Measurements from ENCODE around the gene PDIK1L. TPM values are rescaled to one million over a fixed set of nuclear protein-coding genes. Genes with fewer than 3 reads are reported as not detected.

Gene PDIK1L
- total RNA-seq, 2 donors from 2014 or later, result 10.5 TPM

DNA sequence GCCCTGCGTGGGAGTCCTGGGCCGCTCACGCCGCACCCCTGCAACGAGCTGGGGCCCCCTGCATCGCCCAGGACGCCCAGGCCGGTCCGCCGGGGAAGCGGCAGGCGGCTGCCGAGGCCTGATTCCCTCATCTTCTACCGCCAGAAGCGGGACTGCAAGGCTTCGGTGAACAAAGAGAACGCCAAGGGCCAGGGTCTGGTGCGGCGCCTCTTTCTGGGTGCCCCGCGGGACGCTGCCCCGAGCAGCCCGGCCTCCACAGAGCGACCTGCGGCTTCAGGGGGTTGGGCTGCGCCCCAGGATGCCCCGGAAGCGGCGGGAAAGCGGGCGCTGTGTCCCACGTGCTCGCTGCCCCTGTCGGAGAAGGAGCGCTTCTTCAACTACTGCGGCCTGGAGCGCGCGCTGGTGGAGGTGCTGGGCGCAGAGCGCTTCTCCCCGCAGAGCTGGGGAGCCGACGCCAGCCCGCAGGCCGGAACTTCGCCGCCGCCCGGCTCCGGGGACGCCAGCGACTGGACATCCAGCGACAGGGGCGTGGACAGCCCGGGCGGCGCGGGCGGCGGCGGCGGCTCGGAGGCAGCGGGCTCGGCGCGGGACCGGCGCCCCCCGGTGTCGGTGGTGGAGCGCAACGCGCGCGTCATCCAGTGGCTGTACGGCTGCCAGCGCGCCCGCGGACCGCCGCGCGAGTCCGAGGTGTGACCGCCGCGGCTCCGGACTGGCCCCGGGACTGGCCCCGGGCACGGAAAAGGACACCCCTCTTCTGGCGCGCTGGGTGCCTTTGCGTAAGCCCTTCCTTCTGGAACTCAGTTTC, 50.0 kb downstream of the PDIK1L start:
- peaks cover 4% of the 10 kb centered on the region for H3K4me1 ChIP-seq (replicated peaks)
- H3K36me3 ChIP-seq, result no peaks in the 10 kb centered on the region
- intact Hi-C loops (cut with DNase I), result loop anchor here (5.0 kb wide), 1 partner anchor 59 kb away; no protein-coding TSS in a partner anchor
- H3K27ac ChIP-seq, result no peak overlapping the region
- H3K27me3 ChIP-seq (replicated peaks; ENCODE audit: insufficient read depth), result no peaks in the 10 kb centered on the region
- 2% methylated on average over 82 of the region's 98 CpGs for WGBS
- TF ChIP-seq POLR2A (IDR thresholded peaks at IDR 0.05) (no peak), CTCF (IDR thresholded peaks at IDR 0.05) (peak in 1 of 4 experiments; percentile 49)
- H3K9me3 ChIP-seq, result no peaks in the 10 kb centered on the region
- no peak for DNase-seq (ENCODE audit: low spot score)
- peak overlapping the region; percentile 24 to 45 for H3K4me3 ChIP-seq

DNA sequence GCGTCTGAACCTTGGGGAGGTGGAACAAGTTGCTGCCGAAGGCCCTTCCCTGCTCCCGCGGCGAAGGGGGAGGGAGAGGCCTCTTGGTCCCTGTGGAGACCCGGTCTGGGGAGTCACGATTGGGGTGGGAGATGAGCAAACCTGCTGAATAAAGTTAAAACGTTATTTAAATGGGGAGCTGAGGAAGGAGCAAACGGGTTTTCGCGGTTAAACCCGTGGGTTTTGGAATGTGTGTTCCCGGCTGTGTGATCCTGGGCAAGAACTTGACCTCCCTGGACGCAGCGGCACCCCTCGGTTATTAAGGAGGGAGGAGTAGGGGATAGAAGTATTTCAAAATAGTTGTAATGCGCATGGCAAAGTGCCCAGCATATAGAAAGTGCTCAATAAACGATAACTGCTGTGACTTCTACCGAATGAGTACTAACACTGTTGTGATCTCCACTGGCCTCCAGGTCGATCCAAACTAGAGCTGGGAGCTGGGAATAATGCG, 50.6 kb downstream of the PDIK1L start:
- H3K4me3 ChIP-seq, result peak overlapping the region; percentile 24 to 45
- DNase-seq (ENCODE audit: low spot score), result no peak
- no peaks in the 10 kb centered on the region for H3K36me3 ChIP-seq
- H3K27ac ChIP-seq, result no peak overlapping the region
- peaks cover 4% of the 10 kb centered on the region for H3K4me1 ChIP-seq (replicated peaks)
- H3K27me3 ChIP-seq (replicated peaks; ENCODE audit: insufficient read depth), result no peaks in the 10 kb centered on the region
- H3K9me3 ChIP-seq, result no peaks in the 10 kb centered on the region
- intact Hi-C loops (cut with DNase I), result loop anchor here (5.0 kb wide), 1 partner anchor 60 kb away; no protein-coding TSS in a partner anchor
- WGBS, result 36% methylated on average over 21 of the region's 21 CpGs
- no peak for TF ChIP-seq POLR2AphosphoS5 (IDR thresholded peaks at IDR 0.05)
- TF ChIP-seq CTCF (IDR thresholded peaks at IDR 0.05), result no peak
- TF ChIP-seq POLR2A (IDR thresholded peaks at IDR 0.05), result no peak

- Histone ChIP-seq H3K36me3 (no peaks in the 10 kb centered on the region), H3K9me3 (no peaks in the 10 kb centered on the region), H3K27ac (no peak overlapping the region), H3K4me3 (peak overlapping the region in 1 of 2 donors; percentile 31), H3K4me1 (replicated peaks) (peaks cover 4% of the 10 kb centered on the region), H3K27me3 (replicated peaks; ENCODE audit: insufficient read depth) (no peaks in the 10 kb centered on the region)
- no peak for DNase-seq (ENCODE audit: low spot score)
- WGBS, result 67% methylated on average over 9 of the region's 9 CpGs
- TF ChIP-seq POLR2AphosphoS5 (IDR thresholded peaks at IDR 0.05) (no peak), CTCF (IDR thresholded peaks at IDR 0.05) (no peak), POLR2A (IDR thresholded peaks at IDR 0.05) (no peak)
- intact Hi-C loops (cut with DNase I), result loop anchor here (5.0 kb wide), 1 partner anchor 61 kb away; no protein-coding TSS in a partner anchor
These were observed 52.0 kb downstream of the PDIK1L start for GRCh38 chr1:26163684-26164035.

GRCh38 chr1:26164036-26164860, 52.6 kb downstream of the PDIK1L start:
- TF ChIP-seq POLR2A (IDR thresholded peaks at IDR 0.05), result no peak
- TF ChIP-seq POLR2AphosphoS5 (IDR thresholded peaks at IDR 0.05), result no peak
- TF ChIP-seq CTCF (IDR thresholded peaks at IDR 0.05), result peak; percentile 40 to 83 (median 50)
- Histone ChIP-seq H3K27me3 (replicated peaks; ENCODE audit: insufficient read depth) (no peaks in the 10 kb centered on the region), H3K4me3 (peak overlapping the region; percentile 26 to 31), H3K9me3 (no peaks in the 10 kb centered on the region), H3K36me3 (no peaks in the 10 kb centered on the region), H3K4me1 (replicated peaks) (peaks cover 4% of the 10 kb centered on the region), H3K27ac (no peak overlapping the region)
- no peak for DNase-seq (ENCODE audit: low spot score)
- intact Hi-C loops (cut with DNase I), result loop anchor here (5.0 kb wide), 1 partner anchor 62 kb away; no protein-coding TSS in a partner anchor
- WGBS, result 19% methylated on average over 40 of the region's 72 CpGs
